HepG2 (cell line): Measurements from ENCODE around the gene UBAC2. TPM values are rescaled to one million over a fixed set of nuclear protein-coding genes. Genes with fewer than 3 reads are reported as not detected.

Source experiments
- ATAC-seq: fragments of 200-7000 bp; cut with Tn5 transposase; 3 replicates; pipeline ENCODE4 v1.9.1; 2020; ENCODE audit warnings: mild to moderate bottlenecking, moderate library complexity
- BruUV-seq: library from RNA; stranded (reverse); fragments of 400-500 nt; replicated peaks from 2 replicates; lab custom pipeline; 2021; lab: Mats Ljungman, UMichigan
- CTCF ChIA-PET: fragments of 300-600 bp; formaldehyde crosslinking; extraction: SDS; loops from one replicate; lab custom pipeline; 2021; ENCODE audit warnings: low total read pairs, inconsistent platforms, low intra/inter-chr PET ratio; lab: Yijun Ruan, JAX
- POLR2A ChIA-PET: fragments of 350-600 bp; sonication (Branson Sonifier 250); formaldehyde crosslinking; loops from one replicate; lab custom pipeline; 2020; ENCODE audit warnings: antibody characterized with exemption, inconsistent platforms; lab: Yijun Ruan, JAX
- DNase-seq: peaks from one replicate; pipeline ENCODE4 v3.0.0-alpha.2; 2015; ENCODE audit warnings: low spot score
- FAIRE-seq: peaks from 3 replicates; lab custom pipeline; 2011; peaks lifted over from hg19 to GRCh38; lab: Jason Lieb, UNC
- H2AFZ ChIP-seq: one replicate; pipeline ENCODE4 v1.6.1; 2011; ENCODE audit warnings: low read length, inconsistent platforms
- H3K27ac ChIP-seq: fragments of 300-600 bp; 3 replicates; pipeline ENCODE4 v1.8.0; 2011; ENCODE audit warnings: mixed run types, mild to moderate bottlenecking, mixed read lengths, low read length, inconsistent platforms; ENCODE audit not compliant: insufficient read depth; ENCODE audit errors: extremely low read length
- H3K27me3 ChIP-seq, 2 experiments: fragments of 200-600 bp in 1 of 2; 2 replicates in 1 of 2; 3 replicates in 1 of 2; pipeline versions ENCODE4 v1.6.0 to v1.8.0; 2011; ENCODE audit warnings: low read length in 2 of 2, mild to moderate bottlenecking in 2 of 2, moderate library complexity in 2 of 2, inconsistent platforms in 1 of 2; ENCODE audit not compliant: insufficient read depth in 2 of 2, control insufficient read depth in 1 of 2
- H3K36me3 ChIP-seq, 2 experiments: fragments of 200-600 bp in 1 of 2; replicated peaks in 1 of 2; 2 replicates in 1 of 2; 3 replicates in 1 of 2; pipeline versions ENCODE4 v1.5.1 to v1.8.0; 2011; ENCODE audit warnings: low read length in 2 of 2, inconsistent platforms in 1 of 2; ENCODE audit not compliant: insufficient read depth in 2 of 2, control insufficient read depth in 1 of 2
- H3K4me1 ChIP-seq: 2 replicates; pipeline ENCODE4 v1.5.1; 2012; ENCODE audit warnings: low read length, inconsistent platforms; ENCODE audit not compliant: insufficient read depth
- H3K4me2 ChIP-seq: 2 replicates; pipeline ENCODE4 v1.6.0; 2011; ENCODE audit warnings: low read depth, low read length, inconsistent platforms
- H3K4me3 ChIP-seq, 3 experiments: fragments of 200-600 bp in 1 of 3; sonication (generic), shearing (Covaris generic) in 1 of 3; replicated peaks in 1 of 3; 2 replicates each; pipeline ENCODE4 v1.5.1; 2011 to 2016; ENCODE audit warnings: low read length in 3 of 3, inconsistent platforms in 2 of 3, low read depth in 2 of 3, mild to moderate bottlenecking in 2 of 3, control low read depth in 1 of 3, mixed read lengths in 1 of 3; ENCODE audit not compliant: insufficient read depth in 1 of 3
- H3K79me2 ChIP-seq: one replicate; pipeline ENCODE4 v1.6.1; 2011; ENCODE audit warnings: low read length, inconsistent platforms; ENCODE audit not compliant: insufficient read depth
- H3K9ac ChIP-seq: 2 replicates; pipeline ENCODE4 v1.6.0; 2011; ENCODE audit warnings: mild to moderate bottlenecking, low read depth, low read length, inconsistent platforms; ENCODE audit not compliant: insufficient read depth
- H3K9me3 ChIP-seq: 2 replicates; pipeline ENCODE4 v1.5.1; 2012; ENCODE audit warnings: mild to moderate bottlenecking, low read length
- H4K20me1 ChIP-seq: 2 replicates; pipeline ENCODE4 v1.6.0; 2011; ENCODE audit warnings: inconsistent platforms, mild to moderate bottlenecking, low read length, moderate library complexity; ENCODE audit not compliant: insufficient read depth
- JDP2 ChIP-seq: sonication (generic); formaldehyde crosslinking; IDR thresholded peaks from 2 replicates; pipeline ENCODE4 v1.8.1; 2022; ENCODE audit warnings: missing genetic modification reagents, borderline replicate concordance
- MEF2D ChIP-seq: sonication (generic); formaldehyde crosslinking; IDR thresholded peaks from 2 replicates; pipeline ENCODE4 v1.5.1; 2020; ENCODE audit warnings: mild to moderate bottlenecking, missing genetic modification reagents
- SYNCRIP ChIP-seq: fragments of 200-400 bp; formaldehyde crosslinking; IDR thresholded peaks from 2 replicates; pipeline ENCODE4 v1.6.1; 2018; ENCODE audit warnings: mild to moderate bottlenecking, low read depth, low read length; ENCODE audit not compliant: insufficient read depth
- XBP1 ChIP-seq: sonication (generic); formaldehyde crosslinking; IDR thresholded peaks from 2 replicates; pipeline ENCODE4 v1.5.0; 2020; ENCODE audit warnings: missing genetic modification reagents
- ZNF235 ChIP-seq: sonication (generic); formaldehyde crosslinking; IDR thresholded peaks from 2 replicates; pipeline ENCODE4 v1.8.1; 2023; ENCODE audit warnings: mild to moderate bottlenecking, missing genetic modification reagents, borderline replicate concordance
- ZNF256 ChIP-seq: sonication (generic); formaldehyde crosslinking; conservative IDR thresholded peaks from 2 replicates; pipeline ENCODE4 v1.4.0; 2020; ENCODE audit warnings: missing genetic modification reagents
- ZNF776 ChIP-seq: sonication (generic); formaldehyde crosslinking; IDR thresholded peaks from 2 replicates; pipeline ENCODE4 v1.4.0; 2020; ENCODE audit warnings: mild to moderate bottlenecking, missing genetic modification reagents
- WGBS: methylation state at CpG from one replicate; pipeline ENCODE4 v1.1.6; 2017; ENCODE audit warnings: low lambda C conversion rate; 5-methylcytosine and 5-hydroxymethylcytosine counted together
- in situ Hi-C: cut with HindIII; loops from 2 replicates; pipeline ENCODE4 v1.10.0; 2017; ENCODE audit warnings: low pct_unique_long_range_greater_than_20kb; ENCODE audit not compliant: extremely low pct_ligation_motif_present
- intact Hi-C: fragments of 100-400 bp; cut with micrococcal nuclease; formaldehyde crosslinking; loops from one replicate; pipeline ENCODE4 v1.10.0; 2022; ENCODE audit not compliant: unreplicated experiment
- polyA plus RNA-seq, 8 experiments: library from polyadenylated mRNA; depleted of rRNA in 3 of 8; stranded (reverse) in 7 of 8; unstranded in 1 of 8; fragments of >200 nt; fragmentation: Illumina TruSeq in 4 of 8; extraction: Trizol in 4 of 8; gene quantifications; 2 replicates each; pipeline versions ENCODE4 v1.2.1 to v1.2.3, GENCODE V29; 2011 to 2016; ENCODE audit warnings: low read depth in 4 of 8, missing spikeins in 1 of 8, mixed read lengths in 1 of 8; ENCODE audit not compliant: insufficient read depth in 1 of 8
- total RNA-seq, 5 experiments: library from RNA; depleted of rRNA; stranded (reverse); fragments of >200 nt; fragmentation: Illumina TruSeq; extraction: Trizol; gene quantifications; 2 replicates each; pipeline ENCODE4 v1.2.3, GENCODE V29; 2016; ENCODE audit warnings: low read depth in 1 of 5
- TF ChIP-seq, protein P1 (sequence below): sonication (generic); formaldehyde crosslinking; IDR thresholded peaks from 2 replicates; pipeline ENCODE4 v1.5.0; 2020; ENCODE audit warnings: missing genetic modification reagents

The UBAC2 gene
- total and polyA plus RNA-seq, 2 of the 13 experiments (the other 11 are each of a cell fraction or from before 2014, with no cell fraction given), result 61.3 to 80.8 TPM

DNA sequence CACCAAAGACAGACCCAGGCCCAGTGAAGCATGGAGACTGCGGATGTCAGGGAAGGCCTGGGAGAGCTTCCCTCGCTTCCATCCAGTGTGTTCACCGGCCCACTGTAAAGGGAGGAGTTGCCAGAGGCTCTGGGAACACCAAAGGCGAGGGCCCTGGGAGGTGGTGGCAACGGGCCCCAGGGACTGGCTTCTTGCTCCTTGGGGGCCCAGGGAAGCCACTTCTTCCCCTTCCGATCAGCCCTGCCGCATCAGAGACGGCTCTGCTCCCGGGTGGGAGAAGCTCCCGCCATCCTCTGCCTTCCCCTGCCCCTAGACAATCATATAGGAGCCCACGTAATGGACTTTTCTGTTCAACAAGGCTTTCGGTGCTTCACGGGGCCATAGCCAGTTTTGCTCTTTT is 189.9 kb downstream of the UBAC2 start:
- Histone ChIP-seq H3K4me3 (no peak overlapping the region), H3K27ac (no peak overlapping the region), H3K4me2 (no peak overlapping the region), H4K20me1 (no peaks in the 10 kb centered on the region), H2AFZ (no peak overlapping the region), H3K9ac (no peak overlapping the region), H3K27me3 (peaks cover 0 to 2% of the 10 kb centered on the region in 2 experiments; a peak in 1 of 5 replicates), H3K9me3 (no peaks in the 10 kb centered on the region), H3K36me3 (peaks cover 0 to 3% of the 10 kb centered on the region in 2 experiments; a peak in 2 of 5 replicates), H3K4me1 (no peaks in the 10 kb centered on the region), H3K79me2 (no peaks in the 10 kb centered on the region)
- BruUV-seq, result no TSS peak
- FAIRE-seq (no peak), DNase-seq (no peak), ATAC-seq (peak; percentile 24; the same call in 2 of the 3 replicates)
- 65% methylated on average over 13 of the region's 13 CpGs for WGBS
- TF ChIP-seq MEF2D (CRISPR knock-in tag) (no peak), JDP2 (no peak)
- in situ Hi-C loops, result no loop called here
- intact Hi-C loops, result no loop called here
- POLR2A ChIA-PET, result no interaction called here
- CTCF ChIA-PET, result no interaction called here

- 21% methylated on average over 6 of the region's 11 CpGs for WGBS
- no peak overlapping the region for H3K4me3 ChIP-seq
- in situ Hi-C loops (no loop called here), intact Hi-C loops (no loop called here)
- H3K36me3 ChIP-seq, result peaks cover 0 to 1% of the 10 kb centered on the region in 2 experiments; a peak in 1 of 5 replicates
- peaks cover 0 to 4% of the 10 kb centered on the region in 2 experiments; a peak in 2 of 5 replicates for H3K27me3 ChIP-seq
- POLR2A ChIA-PET, result no interaction called here
- H3K4me1 ChIP-seq, result no peaks in the 10 kb centered on the region
- no peaks in the 10 kb centered on the region for H4K20me1 ChIP-seq
- TF ChIP-seq ZNF235 (no peak), ZNF256 (no peak), XBP1 (CRISPR knock-in tag) (no peak), SYNCRIP (no peak), ZNF776 (CRISPR knock-in tag) (no peak)
- TF ChIP-seq, protein P1, sequence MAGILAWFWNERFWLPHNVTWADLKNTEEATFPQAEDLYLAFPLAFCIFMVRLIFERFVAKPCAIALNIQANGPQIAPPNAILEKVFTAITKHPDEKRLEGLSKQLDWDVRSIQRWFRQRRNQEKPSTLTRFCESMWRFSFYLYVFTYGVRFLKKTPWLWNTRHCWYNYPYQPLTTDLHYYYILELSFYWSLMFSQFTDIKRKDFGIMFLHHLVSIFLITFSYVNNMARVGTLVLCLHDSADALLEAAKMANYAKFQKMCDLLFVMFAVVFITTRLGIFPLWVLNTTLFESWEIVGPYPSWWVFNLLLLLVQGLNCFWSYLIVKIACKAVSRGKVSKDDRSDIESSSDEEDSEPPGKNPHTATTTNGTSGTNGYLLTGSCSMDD (CRISPR knock-in tag), result no peak
- BruUV-seq, result no TSS peak
- CTCF ChIA-PET, result no interaction called here
- FAIRE-seq, result no peak
- no peaks in the 10 kb centered on the region for H3K9me3 ChIP-seq
- no peak overlapping the region for H3K9ac ChIP-seq
- H3K79me2 ChIP-seq, result no peaks in the 10 kb centered on the region
- ATAC-seq, result no peak
- H3K27ac ChIP-seq, result no peak overlapping the region
- no peak for DNase-seq
- no peak overlapping the region for H3K4me2 ChIP-seq
- H2AFZ ChIP-seq, result no peak overlapping the region
These were observed 191.3 kb downstream of the UBAC2 start for GRCh38 chr13:99391781-99392469.
